Measurements from ENCODE around the gene IMMP2L. TPM values are rescaled to one million over a fixed set of nuclear protein-coding genes. Genes with fewer than 3 reads are reported as not detected.
A peak's percentile ranks its signal among the peaks of the same experiment; 100 is the strongest.

IMMP2L gene
- total RNA-seq, 1 donor from 2014 or later = 19.0 TPM

- no peak for FAIRE-seq
Observed at GRCh38 chr7:110918949-110919548, 643.2 kb downstream of the IMMP2L start.

DNA sequence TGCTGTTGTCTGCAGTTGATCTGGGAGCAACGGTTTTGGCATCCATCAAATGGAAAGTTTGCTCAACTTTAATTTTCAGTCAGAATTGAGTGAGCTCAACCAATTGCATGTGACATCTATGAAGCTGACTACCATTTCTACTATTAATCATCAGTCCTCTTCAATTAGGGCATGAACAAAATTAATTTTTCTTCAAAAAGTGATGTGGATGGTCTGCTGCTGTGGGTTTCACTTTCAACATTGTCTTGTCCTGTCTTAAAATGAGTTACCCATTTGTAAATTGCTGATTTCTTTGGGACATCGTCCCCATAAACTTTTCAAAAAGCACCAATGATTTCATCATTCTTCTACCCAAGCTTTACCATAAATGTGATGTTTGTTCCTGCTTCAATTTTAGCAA, 648.0 kb downstream of the IMMP2L start:
- no peak for TF ChIP-seq CTCF (IDR thresholded peaks at IDR 0.05; ENCODE audit: insufficient read depth, low read length, severe bottlenecking)
- DNase-seq (ENCODE audit: low read depth) (no peak), FAIRE-seq (no peak)
- H3K36me3 ChIP-seq (ENCODE audit: control insufficient read depth, insufficient read depth, low read length) = no peaks in the 10 kb centered on the region
- no peaks in the 10 kb centered on the region for H3K27me3 ChIP-seq (ENCODE audit: control insufficient read depth, insufficient read depth, low read length)
- H3K4me3 ChIP-seq (ENCODE audit: low read depth, low read length) = no peak overlapping the region

More at GRCh38 chr7:110918949-110919548, 643.2 kb downstream of the IMMP2L start:
- no peak for TF ChIP-seq CTCF (IDR thresholded peaks at IDR 0.05; ENCODE audit: insufficient read depth, low read length, severe bottlenecking)
- no peak overlapping the region for H3K4me3 ChIP-seq (ENCODE audit: low read depth, low read length)
- no peaks in the 10 kb centered on the region for H3K27me3 ChIP-seq (ENCODE audit: control insufficient read depth, insufficient read depth, low read length)
- DNase-seq (ENCODE audit: low read depth) = peak; percentile 5
- no peaks in the 10 kb centered on the region for H3K36me3 ChIP-seq (ENCODE audit: control insufficient read depth, insufficient read depth, low read length)

DNA sequence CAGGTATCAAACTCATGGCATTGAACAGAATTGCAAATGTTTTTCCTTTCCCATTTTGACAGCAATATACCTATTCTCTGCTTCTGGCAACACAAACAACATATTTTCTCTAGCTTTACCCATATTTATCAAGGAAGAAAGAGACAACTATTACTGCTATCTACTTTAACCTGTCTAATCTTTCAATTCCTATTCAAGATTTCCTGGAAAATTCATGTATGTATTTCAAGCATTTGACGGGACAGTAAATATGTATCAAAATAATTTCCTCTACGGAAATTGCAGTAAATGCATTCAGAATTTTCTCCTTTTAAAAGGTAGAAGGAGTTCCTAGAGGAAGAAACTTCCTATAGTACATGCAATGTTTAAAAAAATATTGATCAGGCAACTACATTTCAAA, 650.7 kb downstream of the IMMP2L start:
- no peak for FAIRE-seq
- H3K4me3 ChIP-seq (ENCODE audit: low read depth, low read length) = no peak overlapping the region
- H3K36me3 ChIP-seq (ENCODE audit: control insufficient read depth, insufficient read depth, low read length) = no peaks in the 10 kb centered on the region
- no peaks in the 10 kb centered on the region for H3K27me3 ChIP-seq (ENCODE audit: control insufficient read depth, insufficient read depth, low read length)
- no peak for TF ChIP-seq CTCF (IDR thresholded peaks at IDR 0.05; ENCODE audit: insufficient read depth, low read length, severe bottlenecking)
- DNase-seq (ENCODE audit: low read depth) = no peak

DNA sequence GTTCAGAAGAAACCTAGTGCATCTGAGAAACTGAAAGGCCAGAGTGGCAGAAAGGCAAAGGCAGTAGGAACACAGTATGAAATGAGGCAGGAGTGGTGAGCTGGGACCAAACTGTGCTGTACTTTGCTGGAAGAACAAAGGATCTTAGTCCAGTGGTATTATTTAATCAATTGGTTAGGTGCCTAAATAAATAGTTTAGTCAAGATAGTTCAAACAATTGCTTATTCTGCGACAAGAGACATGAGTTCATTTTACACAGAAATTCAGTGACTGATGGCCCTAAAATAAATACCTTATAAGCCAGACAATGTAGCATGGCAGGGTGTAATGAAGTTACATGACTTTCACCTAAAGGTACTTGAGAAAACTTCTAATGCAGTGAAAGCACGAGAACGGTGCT, 653.2 kb downstream of the IMMP2L start:
- FAIRE-seq (no peak), DNase-seq (ENCODE audit: low read depth) (no peak)
- Histone ChIP-seq H3K36me3 (ENCODE audit: control insufficient read depth, insufficient read depth, low read length) (no peaks in the 10 kb centered on the region), H3K27me3 (ENCODE audit: control insufficient read depth, insufficient read depth, low read length) (no peaks in the 10 kb centered on the region), H3K4me3 (ENCODE audit: low read depth, low read length) (no peak overlapping the region)
- no peak for TF ChIP-seq CTCF (IDR thresholded peaks at IDR 0.05; ENCODE audit: insufficient read depth, low read length, severe bottlenecking)

DNA sequence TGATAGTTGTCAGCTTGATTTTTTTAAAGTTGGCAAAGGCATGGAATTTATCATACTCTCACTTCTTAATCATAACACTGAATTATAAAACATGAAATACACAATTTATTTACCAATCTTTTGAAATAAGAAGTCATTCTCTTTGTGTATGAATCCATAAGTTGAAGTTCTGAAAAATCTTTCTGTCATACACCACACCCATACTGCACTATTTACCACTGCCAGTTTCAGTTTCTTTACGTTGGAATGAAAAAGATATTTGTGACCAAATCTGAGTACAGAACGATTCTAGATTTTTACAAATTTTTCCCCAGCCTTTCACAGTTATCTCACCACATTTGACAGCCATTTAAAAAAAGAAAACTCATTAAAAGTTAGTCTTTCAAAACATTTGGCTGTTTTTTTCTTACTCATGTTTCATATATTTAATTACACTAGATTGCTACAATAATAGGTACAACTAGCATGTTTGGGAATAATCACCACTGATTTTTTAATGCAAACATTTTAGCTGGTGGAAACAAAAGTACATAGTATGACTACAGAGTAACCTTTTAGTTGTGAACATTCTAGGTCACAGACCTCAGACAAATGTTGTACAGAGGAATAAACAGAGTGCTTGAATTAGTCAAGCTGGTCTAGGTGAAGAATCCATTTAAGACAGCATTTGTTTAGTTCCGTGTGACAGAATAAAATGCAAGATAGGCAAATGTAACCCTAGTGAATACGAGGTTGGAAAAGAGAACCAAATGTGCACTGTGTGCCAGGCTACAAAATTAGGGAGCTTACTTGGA, 656.3 kb downstream of the IMMP2L start:
- H3K27me3 ChIP-seq (ENCODE audit: control insufficient read depth, insufficient read depth, low read length) = no peaks in the 10 kb centered on the region
- TF ChIP-seq CTCF (IDR thresholded peaks at IDR 0.05; ENCODE audit: insufficient read depth, low read length, severe bottlenecking) = no peak
- H3K36me3 ChIP-seq (ENCODE audit: control insufficient read depth, insufficient read depth, low read length) = no peaks in the 10 kb centered on the region
- no peak for FAIRE-seq
- H3K4me3 ChIP-seq (ENCODE audit: low read depth, low read length) = no peak overlapping the region
- DNase-seq (ENCODE audit: low read depth) = no peak
